Measurements from ENCODE around the gene GPR6. TPM values are rescaled to one million over a fixed set of nuclear protein-coding genes. Genes with fewer than 3 reads are reported as not detected.

GPR6 gene
- total RNA-seq, 1 donor from 2014 or later = not detected

DNA sequence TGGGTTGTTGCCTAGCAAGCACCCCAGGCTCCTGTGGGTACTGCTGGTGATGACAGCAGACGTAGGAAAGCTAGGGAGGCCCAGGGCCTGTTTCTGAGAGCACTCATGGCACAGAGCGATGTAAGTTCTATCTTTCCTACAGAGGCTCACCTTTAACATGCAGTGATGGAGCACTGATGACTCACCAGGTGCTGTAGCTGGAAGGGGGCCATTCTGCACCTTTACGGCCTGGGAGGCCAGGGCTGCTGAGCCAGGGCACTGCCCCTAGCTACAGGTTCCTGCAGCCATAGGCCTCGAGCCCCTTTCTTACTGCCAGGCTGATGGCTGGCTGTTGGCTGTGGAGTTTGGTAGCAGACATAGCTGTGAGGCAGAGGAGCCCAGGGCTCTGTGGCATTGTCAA is 31.1 kb upstream of the GPR6 start:
- no peaks in the 10 kb centered on the region for H3K36me3 Mint-ChIP-seq (ENCODE audit: low read depth)
- H3K27ac Mint-ChIP-seq (ENCODE audit: unreplicated experiment) = no peak overlapping the region
- no peak overlapping the region for H3K4me3 Mint-ChIP-seq
- H3K4me1 Mint-ChIP-seq = no peaks in the 10 kb centered on the region
- DNase-seq (ENCODE audit: low read depth, low spot score) = no peak
- TF ChIP-seq, protein P1, sequence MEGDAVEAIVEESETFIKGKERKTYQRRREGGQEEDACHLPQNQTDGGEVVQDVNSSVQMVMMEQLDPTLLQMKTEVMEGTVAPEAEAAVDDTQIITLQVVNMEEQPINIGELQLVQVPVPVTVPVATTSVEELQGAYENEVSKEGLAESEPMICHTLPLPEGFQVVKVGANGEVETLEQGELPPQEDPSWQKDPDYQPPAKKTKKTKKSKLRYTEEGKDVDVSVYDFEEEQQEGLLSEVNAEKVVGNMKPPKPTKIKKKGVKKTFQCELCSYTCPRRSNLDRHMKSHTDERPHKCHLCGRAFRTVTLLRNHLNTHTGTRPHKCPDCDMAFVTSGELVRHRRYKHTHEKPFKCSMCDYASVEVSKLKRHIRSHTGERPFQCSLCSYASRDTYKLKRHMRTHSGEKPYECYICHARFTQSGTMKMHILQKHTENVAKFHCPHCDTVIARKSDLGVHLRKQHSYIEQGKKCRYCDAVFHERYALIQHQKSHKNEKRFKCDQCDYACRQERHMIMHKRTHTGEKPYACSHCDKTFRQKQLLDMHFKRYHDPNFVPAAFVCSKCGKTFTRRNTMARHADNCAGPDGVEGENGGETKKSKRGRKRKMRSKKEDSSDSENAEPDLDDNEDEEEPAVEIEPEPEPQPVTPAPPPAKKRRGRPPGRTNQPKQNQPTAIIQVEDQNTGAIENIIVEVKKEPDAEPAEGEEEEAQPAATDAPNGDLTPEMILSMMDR (conservative IDR thresholded peaks at IDR 0.05) = no peak
- H3K9me3 Mint-ChIP-seq = no peaks in the 10 kb centered on the region
- H3K27me3 Mint-ChIP-seq (ENCODE audit: low read depth) = peaks cover 28% of the 10 kb centered on the region

DNA sequence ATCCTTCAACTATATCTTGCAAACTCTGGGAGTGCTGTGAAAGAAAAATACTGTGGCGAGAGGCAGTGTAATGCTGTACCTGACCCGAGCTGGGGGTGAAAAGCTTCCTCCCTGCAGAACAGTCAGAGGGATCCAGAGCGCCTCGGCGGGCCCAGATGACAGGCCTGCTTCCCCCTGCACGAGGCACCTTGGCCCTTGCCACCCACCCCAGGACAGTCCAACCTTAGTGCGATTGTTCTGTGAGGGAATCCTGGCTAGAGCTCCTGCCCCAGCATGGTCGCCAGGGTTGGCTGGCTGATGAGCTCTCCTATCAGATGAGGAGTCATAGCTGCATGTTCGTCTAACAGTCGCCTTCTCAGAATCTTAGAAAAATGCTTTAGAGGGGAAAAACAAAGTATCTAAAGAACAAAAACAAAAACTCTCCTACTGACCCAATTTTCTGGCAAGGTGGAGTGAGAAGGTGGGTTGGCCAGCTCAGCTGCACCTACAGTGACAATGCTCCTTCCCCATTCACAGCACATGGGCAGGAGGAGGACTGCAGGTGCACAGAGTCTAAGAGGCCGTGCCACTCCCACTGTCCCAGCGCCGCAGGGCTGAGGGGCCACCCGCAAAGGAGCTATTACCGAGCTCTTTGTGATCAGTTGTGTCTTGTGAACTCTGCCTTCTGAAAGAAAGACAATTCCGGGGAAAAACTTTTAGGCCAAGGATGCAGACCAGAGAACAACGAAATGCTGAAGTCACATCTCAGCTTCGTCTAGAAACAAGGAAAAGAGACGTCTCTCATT is 28.6 kb upstream of the GPR6 start:
- no peaks in the 10 kb centered on the region for H3K9me3 Mint-ChIP-seq
- H3K27me3 Mint-ChIP-seq (ENCODE audit: low read depth) = peaks cover 11% of the 10 kb centered on the region
- TF ChIP-seq, protein P1 (conservative IDR thresholded peaks at IDR 0.05) = no peak
- no peak overlapping the region for H3K4me3 Mint-ChIP-seq
- H3K4me1 Mint-ChIP-seq = no peaks in the 10 kb centered on the region
- no peak overlapping the region for H3K27ac Mint-ChIP-seq (ENCODE audit: unreplicated experiment)
- no peak for DNase-seq (ENCODE audit: low read depth, low spot score)
- no peaks in the 10 kb centered on the region for H3K36me3 Mint-ChIP-seq (ENCODE audit: low read depth)

DNA sequence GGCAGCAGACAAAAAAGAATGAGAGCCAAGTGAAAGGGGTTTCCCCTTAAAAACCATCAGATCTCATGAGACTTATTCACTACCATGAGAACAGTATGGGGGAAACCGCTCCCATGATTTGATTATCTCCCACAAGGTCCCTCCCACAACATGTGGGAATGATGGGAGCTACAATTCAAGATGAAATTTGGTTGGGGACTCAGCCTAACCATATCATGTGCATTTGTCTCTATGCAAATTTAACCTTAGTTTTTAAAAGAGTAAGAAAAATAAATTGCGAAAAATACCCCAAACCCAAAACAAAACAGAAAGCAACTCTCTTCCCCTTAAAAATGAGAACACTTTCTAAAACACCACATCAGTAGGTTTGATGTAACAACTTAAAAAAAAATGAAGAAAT is 22.6 kb upstream of the GPR6 start:
- H3K9me3 Mint-ChIP-seq = peaks cover 5% of the 10 kb centered on the region
- H3K36me3 Mint-ChIP-seq (ENCODE audit: low read depth) = no peaks in the 10 kb centered on the region
- H3K4me3 Mint-ChIP-seq = no peak overlapping the region
- H3K27ac Mint-ChIP-seq (ENCODE audit: unreplicated experiment) = no peak overlapping the region
- H3K27me3 Mint-ChIP-seq (ENCODE audit: low read depth) = peaks cover 23% of the 10 kb centered on the region
- DNase-seq (ENCODE audit: low read depth, low spot score) = no peak
- H3K4me1 Mint-ChIP-seq = no peaks in the 10 kb centered on the region
- TF ChIP-seq, protein P1 (conservative IDR thresholded peaks at IDR 0.05) = no peak

DNA sequence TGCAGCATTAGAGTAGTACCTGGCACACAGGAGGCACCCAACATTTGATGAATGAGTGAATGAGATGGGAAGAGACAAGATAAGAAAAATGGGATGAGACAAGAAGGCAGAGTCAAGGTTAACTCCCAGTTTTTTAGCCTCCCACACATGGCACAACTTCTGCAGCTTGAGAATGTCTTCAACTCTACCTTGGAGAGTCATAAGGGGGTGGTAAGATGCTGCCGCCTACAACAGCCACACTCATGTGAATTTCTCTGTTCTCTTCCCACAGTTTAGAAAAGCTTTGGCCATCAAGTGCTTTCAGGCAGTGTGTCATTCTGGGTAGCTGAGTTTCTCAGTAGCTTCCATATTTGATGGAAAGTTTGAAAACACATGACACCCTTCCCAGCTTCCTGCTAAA is 19.5 kb upstream of the GPR6 start:
- Mint-ChIP-seq H3K9me3 (peaks cover 5% of the 10 kb centered on the region), H3K27ac (ENCODE audit: unreplicated experiment) (no peak overlapping the region), H3K4me3 (no peak overlapping the region), H3K27me3 (ENCODE audit: low read depth) (peaks cover 23% of the 10 kb centered on the region), H3K4me1 (no peaks in the 10 kb centered on the region), H3K36me3 (ENCODE audit: low read depth) (no peaks in the 10 kb centered on the region)
- no peak for DNase-seq (ENCODE audit: low read depth, low spot score)
- TF ChIP-seq, protein P1 (conservative IDR thresholded peaks at IDR 0.05) = no peak

DNA sequence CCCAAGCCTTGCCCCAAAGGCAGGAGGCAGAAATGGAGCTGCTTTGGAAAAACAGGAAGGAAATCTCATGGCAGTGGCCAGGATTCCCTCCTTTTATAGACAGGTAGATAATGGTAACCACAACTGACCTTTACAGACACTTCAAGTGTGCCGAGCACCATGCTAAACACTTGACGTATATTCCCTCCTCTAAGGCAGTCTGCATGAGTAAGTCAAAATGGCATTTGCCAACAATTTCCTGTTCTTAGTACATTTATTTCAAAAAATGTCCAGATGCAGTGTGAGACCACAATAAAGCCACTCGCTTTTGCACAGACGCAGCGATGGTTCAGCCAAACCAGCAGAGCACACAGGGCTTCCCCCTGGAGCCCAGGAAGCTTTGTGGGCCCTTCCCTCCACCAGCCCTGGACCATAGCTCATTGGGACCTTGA is 16.5 kb upstream of the GPR6 start:
- DNase-seq (ENCODE audit: low read depth, low spot score) = no peak
- TF ChIP-seq, protein P1 (conservative IDR thresholded peaks at IDR 0.05) = no peak
- peaks cover 5% of the 10 kb centered on the region for H3K9me3 Mint-ChIP-seq
- no peaks in the 10 kb centered on the region for H3K4me1 Mint-ChIP-seq
- H3K4me3 Mint-ChIP-seq = no peak overlapping the region
- peaks cover 20% of the 10 kb centered on the region for H3K27me3 Mint-ChIP-seq (ENCODE audit: low read depth)
- no peak overlapping the region for H3K27ac Mint-ChIP-seq (ENCODE audit: unreplicated experiment)
- no peaks in the 10 kb centered on the region for H3K36me3 Mint-ChIP-seq (ENCODE audit: low read depth)
